Measurements from ENCODE around the gene HOXD9.

HOXD9 gene

DNA sequence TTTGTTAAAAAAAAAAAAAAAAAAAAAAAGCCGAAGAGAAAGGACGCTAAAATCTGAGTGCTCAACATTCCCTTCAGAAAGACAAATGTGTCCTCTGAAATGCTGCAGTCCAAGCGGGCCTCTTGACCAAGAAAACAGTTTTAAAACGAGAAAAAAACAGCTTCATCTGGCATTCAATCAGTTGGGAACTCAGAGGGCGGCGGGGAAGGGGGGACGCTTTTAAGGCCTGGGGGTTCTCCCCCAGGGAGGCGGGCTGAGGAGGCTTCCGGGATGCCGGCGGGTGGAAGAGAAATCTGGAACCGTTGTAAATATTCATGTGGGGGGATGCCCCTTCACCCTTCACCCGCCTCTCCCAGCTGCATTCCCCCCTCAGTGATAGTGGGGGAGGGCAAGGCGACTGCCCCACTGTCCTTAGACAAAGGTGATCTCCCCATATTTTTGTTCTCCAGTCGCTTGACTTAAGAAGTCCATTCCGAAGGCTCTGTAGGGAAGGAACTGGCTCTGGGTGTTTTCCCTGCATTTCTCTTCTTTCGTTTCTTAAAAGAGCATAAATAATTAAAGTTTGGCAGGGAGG, 18.7 kb upstream of the HOXD9 start:
- no peak overlapping the region for H3K4me3 ChIP-seq (ENCODE audit: low read depth, low read length)
- TF ChIP-seq, protein P1, sequence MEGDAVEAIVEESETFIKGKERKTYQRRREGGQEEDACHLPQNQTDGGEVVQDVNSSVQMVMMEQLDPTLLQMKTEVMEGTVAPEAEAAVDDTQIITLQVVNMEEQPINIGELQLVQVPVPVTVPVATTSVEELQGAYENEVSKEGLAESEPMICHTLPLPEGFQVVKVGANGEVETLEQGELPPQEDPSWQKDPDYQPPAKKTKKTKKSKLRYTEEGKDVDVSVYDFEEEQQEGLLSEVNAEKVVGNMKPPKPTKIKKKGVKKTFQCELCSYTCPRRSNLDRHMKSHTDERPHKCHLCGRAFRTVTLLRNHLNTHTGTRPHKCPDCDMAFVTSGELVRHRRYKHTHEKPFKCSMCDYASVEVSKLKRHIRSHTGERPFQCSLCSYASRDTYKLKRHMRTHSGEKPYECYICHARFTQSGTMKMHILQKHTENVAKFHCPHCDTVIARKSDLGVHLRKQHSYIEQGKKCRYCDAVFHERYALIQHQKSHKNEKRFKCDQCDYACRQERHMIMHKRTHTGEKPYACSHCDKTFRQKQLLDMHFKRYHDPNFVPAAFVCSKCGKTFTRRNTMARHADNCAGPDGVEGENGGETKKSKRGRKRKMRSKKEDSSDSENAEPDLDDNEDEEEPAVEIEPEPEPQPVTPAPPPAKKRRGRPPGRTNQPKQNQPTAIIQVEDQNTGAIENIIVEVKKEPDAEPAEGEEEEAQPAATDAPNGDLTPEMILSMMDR (IDR thresholded peaks at IDR 0.05), result no peak
- peaks cover 27% of the 10 kb centered on the region for H3K27me3 ChIP-seq (ENCODE audit: control insufficient read depth, insufficient read depth, low read length)
- no peak overlapping the region for H3K9ac ChIP-seq
- H3K9me3 ChIP-seq (ENCODE audit: control insufficient read depth, low read length), result no peaks in the 10 kb centered on the region
- no peaks in the 10 kb centered on the region for H3K36me3 ChIP-seq (ENCODE audit: control insufficient read depth, insufficient read depth, low read length)
- H2AFZ ChIP-seq, result no peak overlapping the region
- no peaks in the 10 kb centered on the region for H3K79me2 ChIP-seq
- no peaks in the 10 kb centered on the region for H3K4me1 ChIP-seq
- no peak overlapping the region for H3K4me2 ChIP-seq (ENCODE audit: low read length)
- no peak overlapping the region for H3K27ac ChIP-seq

DNA sequence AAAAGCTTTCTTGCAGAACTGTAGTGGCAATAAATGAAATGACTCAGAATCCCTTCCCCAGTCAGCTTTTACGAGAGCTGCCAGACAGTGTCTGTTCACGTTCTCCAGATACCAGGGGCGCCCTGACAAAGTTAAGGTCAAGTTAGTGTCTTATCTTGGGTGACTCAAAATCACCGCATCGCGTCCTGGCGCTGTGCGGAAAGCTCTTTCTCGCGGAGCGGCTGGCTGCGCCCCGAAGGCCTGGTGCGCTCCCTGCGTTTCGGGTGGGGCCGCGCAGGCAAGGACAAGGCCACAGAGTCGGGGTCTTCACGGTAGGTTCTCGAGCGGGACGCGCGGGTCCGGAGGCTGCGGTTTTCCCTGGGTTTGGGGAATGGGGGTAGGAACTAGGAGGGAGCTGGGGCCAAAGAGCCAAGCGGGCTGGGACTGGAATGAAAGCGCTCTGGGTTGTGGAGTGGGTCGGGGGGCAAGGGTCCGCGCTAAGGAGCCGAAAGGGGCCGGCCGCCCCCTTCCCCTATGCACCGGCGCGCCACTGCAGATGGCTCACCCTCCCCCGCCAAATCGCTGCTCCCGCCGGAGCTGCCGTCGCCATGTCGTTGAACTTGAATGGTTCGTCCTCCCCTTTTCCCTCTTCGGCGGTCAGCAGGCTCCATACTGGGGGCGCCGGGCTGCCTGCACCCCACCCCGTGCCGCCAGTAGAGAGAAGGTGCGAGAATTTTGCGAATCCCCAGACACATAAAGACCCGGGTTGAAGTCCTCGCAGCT, 18.0 kb upstream of the HOXD9 start:
- Histone ChIP-seq H3K79me2 (no peaks in the 10 kb centered on the region), H2AFZ (no peak overlapping the region), H3K9me3 (ENCODE audit: control insufficient read depth, low read length) (no peaks in the 10 kb centered on the region), H3K4me3 (ENCODE audit: low read depth, low read length) (no peak overlapping the region), H3K4me1 (no peaks in the 10 kb centered on the region), H3K27ac (no peak overlapping the region), H3K27me3 (ENCODE audit: control insufficient read depth, insufficient read depth, low read length) (peaks cover 29% of the 10 kb centered on the region), H3K9ac (no peak overlapping the region), H3K4me2 (ENCODE audit: low read length) (no peak overlapping the region), H3K36me3 (ENCODE audit: control insufficient read depth, insufficient read depth, low read length) (no peaks in the 10 kb centered on the region)
- TF ChIP-seq, protein P1 (IDR thresholded peaks at IDR 0.05), result no peak

DNA sequence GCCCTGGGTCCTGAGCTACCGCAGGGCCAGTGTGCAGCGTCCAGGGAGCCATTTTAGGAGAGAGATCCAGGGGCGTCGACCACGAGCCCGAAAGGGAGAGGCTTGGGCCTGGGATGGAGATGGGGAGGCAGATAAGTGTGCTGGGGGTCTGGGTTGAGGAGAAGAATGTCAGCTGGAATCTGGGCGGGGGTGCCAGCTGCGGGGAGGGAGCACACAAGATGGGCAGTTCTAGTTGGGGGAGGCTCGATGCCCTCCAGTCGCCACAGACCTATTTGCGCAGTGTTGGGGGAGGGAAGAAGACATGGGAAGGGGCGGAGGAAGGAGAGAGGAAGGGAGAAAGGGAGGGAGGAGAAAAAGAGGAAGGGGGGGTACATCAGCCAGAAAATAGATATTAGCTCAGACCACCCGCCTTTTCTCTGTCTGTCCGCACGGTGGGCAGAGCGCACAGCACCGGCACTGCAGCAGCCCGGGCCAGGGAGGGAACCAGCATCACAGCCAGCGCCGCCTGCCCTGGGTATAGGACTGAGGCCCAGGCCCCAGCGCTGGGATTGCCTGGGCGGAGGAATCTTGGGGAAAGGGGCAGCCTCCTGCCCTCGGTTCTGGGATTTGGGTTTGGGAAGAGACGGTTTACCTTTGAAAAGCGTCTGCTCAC, 17.3 kb upstream of the HOXD9 start:
- H3K27ac ChIP-seq, result no peak overlapping the region

DNA sequence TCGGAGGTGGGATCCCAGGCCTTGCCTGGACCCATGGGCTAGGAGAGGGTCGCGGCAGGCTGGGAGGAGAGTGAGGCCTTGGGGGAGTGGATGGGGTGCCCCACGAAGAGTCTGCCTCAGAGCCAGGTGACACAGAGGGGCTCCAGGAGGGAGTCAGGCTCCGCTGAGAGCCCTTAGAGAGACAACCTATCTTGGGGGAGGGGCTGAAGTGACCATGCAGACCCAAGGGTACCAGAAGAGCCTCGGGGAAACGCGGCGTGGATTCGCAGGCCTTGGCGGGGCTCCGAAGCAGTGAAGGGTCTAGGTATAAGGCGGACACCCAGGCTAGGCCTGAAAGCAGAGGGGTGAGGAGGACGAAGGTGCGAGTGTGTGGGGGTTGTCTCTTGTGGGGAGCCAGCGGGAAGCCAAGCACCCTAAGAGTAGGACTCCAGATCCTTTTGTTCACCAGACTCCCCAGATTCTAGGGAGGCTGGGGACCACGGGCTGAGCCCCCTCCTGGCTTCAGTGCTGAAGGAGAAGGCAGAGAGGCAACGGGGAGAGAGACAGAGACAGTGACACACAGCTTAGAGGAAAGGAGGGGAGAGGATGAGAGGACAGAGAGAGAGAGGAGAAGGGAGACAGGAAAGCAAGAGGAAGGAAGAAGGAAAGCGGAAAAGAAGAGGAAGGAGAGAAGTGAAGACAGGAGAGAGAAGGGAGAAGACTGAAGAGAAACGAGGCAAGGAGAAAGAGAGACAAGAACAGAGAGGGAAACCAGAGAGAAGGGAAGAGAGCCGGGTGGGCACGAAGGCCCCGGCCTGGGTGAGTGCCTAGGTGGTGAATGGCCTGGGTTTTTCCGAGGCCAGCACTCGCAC, 16.6 kb upstream of the HOXD9 start:
- Histone ChIP-seq H3K4me2 (ENCODE audit: low read length) (no peak overlapping the region), H3K9ac (no peak overlapping the region), H3K4me3 (ENCODE audit: low read depth, low read length) (no peak overlapping the region)

More for the DNA sequence above, 17.3 kb upstream of the HOXD9 start:
- TF ChIP-seq, protein P1 (IDR thresholded peaks at IDR 0.05), result no peak
- Histone ChIP-seq H3K9ac (no peak overlapping the region), H3K79me2 (no peaks in the 10 kb centered on the region), H3K9me3 (ENCODE audit: control insufficient read depth, low read length) (no peaks in the 10 kb centered on the region), H3K27me3 (ENCODE audit: control insufficient read depth, insufficient read depth, low read length) (peaks cover 26% of the 10 kb centered on the region), H3K36me3 (ENCODE audit: control insufficient read depth, insufficient read depth, low read length) (no peaks in the 10 kb centered on the region), H3K4me1 (no peaks in the 10 kb centered on the region), H2AFZ (no peak overlapping the region), H3K4me2 (ENCODE audit: low read length) (no peak overlapping the region), H3K4me3 (ENCODE audit: low read depth, low read length) (no peak overlapping the region)

More for the DNA sequence above, 16.6 kb upstream of the HOXD9 start:
- Histone ChIP-seq H3K27me3 (ENCODE audit: control insufficient read depth, insufficient read depth, low read length) (peaks cover 27% of the 10 kb centered on the region), H3K4me1 (no peaks in the 10 kb centered on the region), H3K79me2 (no peaks in the 10 kb centered on the region), H3K27ac (no peak overlapping the region), H2AFZ (no peak overlapping the region), H3K36me3 (ENCODE audit: control insufficient read depth, insufficient read depth, low read length) (no peaks in the 10 kb centered on the region), H3K9me3 (ENCODE audit: control insufficient read depth, low read length) (no peaks in the 10 kb centered on the region)
- TF ChIP-seq, protein P1 (IDR thresholded peaks at IDR 0.05), result no peak
